CD14-positive monocyte (primary cell): ENCODE results near the gene PIM1. TPM values are rescaled to one million over a fixed set of nuclear protein-coding genes. Genes with fewer than 3 reads are reported as not detected.

Experiments used
- DNase-seq, 3 donors: peaks; one replicate each; pipeline ENCODE4 v3.0.0-alpha.2; 2011 to 2022
- H2AFZ ChIP-seq: 2 replicates; pipeline ENCODE4 v1.6.0; 2012; ENCODE audit warnings: mild to moderate bottlenecking, low read depth, low read length, inconsistent platforms; ENCODE audit not compliant: insufficient read depth, poor library complexity, severe bottlenecking
- H3K27ac ChIP-seq, 2 donors: 1 replicate in 1 of 2; 2 replicates in 1 of 2; pipeline ENCODE4 v1.5.1; 2012 to 2013; ENCODE audit warnings: low read length in 2 of 2, control low read depth in 1 of 2, inconsistent platforms in 1 of 2, low read depth in 1 of 2, mild to moderate bottlenecking in 1 of 2
- H3K27me3 ChIP-seq, 2 donors: one replicate each; pipeline versions ENCODE4 v1.6.0 to v1.6.1; 2011 to 2013; ENCODE audit warnings: low read length in 2 of 2; ENCODE audit not compliant: control insufficient read depth in 2 of 2, insufficient read depth in 2 of 2
- H3K36me3 ChIP-seq, 2 donors: replicated peaks in 1 of 2; 1 replicate in 1 of 2; 2 replicates in 1 of 2; pipeline versions ENCODE4 v1.5.1 to v1.6.1; 2012 to 2013; ENCODE audit warnings: low read length in 2 of 2, control low read depth in 1 of 2, inconsistent platforms in 1 of 2, mild to moderate bottlenecking in 1 of 2; ENCODE audit not compliant: insufficient read depth in 2 of 2, control insufficient read depth in 1 of 2
- H3K4me1 ChIP-seq, 2 donors: 1 replicate in 1 of 2; 2 replicates in 1 of 2; pipeline versions ENCODE4 v1.5.1 to v1.6.1; 2012 to 2013; ENCODE audit warnings: low read length in 2 of 2, control low read depth in 1 of 2, inconsistent platforms in 1 of 2, mild to moderate bottlenecking in 1 of 2, moderate library complexity in 1 of 2; ENCODE audit not compliant: insufficient read depth in 2 of 2, control insufficient read depth in 1 of 2
- H3K4me2 ChIP-seq: replicated peaks from 2 replicates; pipeline ENCODE3; 2012; ENCODE audit warnings: low read length, moderate library complexity, mild to moderate bottlenecking; ENCODE audit not compliant: poor library complexity, severe bottlenecking; ENCODE audit errors: extremely low read depth
- H3K4me3 ChIP-seq, 3 experiments: fragments of 200-600 bp in 1 of 3; sonication (generic) in 1 of 3; replicated peaks in 1 of 3; 1 replicate in 2 of 3; 2 replicates in 1 of 3; pipeline ENCODE4 v1.5.1; 2011 to 2013; ENCODE audit warnings: low read length in 3 of 3, mild to moderate bottlenecking in 3 of 3, control low read depth in 2 of 3, low read depth in 2 of 3, inconsistent platforms in 1 of 3, moderate library complexity in 1 of 3
- H3K79me2 ChIP-seq: 2 replicates; pipeline ENCODE4 v1.6.0; 2012; ENCODE audit warnings: mild to moderate bottlenecking, control low read depth, inconsistent platforms, low read length, moderate library complexity; ENCODE audit not compliant: insufficient read depth
- H3K9ac ChIP-seq: 2 replicates; pipeline ENCODE4 v1.6.0; 2017; ENCODE audit warnings: low read length, mild to moderate bottlenecking; ENCODE audit not compliant: insufficient read depth, poor library complexity, severe bottlenecking
- H3K9me3 ChIP-seq, 2 donors: replicated peaks in 1 of 2; 1 replicate in 1 of 2; 2 replicates in 1 of 2; pipeline versions ENCODE4 v1.5.1 to v1.6.1; 2012 to 2013; ENCODE audit warnings: low read length in 2 of 2, control low read depth in 1 of 2; ENCODE audit not compliant: control insufficient read depth in 1 of 2, insufficient read depth in 1 of 2
- H4K20me1 ChIP-seq: 2 replicates; pipeline ENCODE4 v1.6.0; 2012; ENCODE audit warnings: mild to moderate bottlenecking, low read length, control low read depth, moderate library complexity; ENCODE audit not compliant: insufficient read depth
- H3K27ac Mint-ChIP-seq, 7 donors: one replicate each; pipeline ENCODE4 v1.8.0; 2020; ENCODE audit warnings: mild to moderate bottlenecking in 7 of 7, mixed read lengths in 7 of 7, moderate library complexity in 6 of 7, inconsistent platforms in 2 of 7
- H3K27me3 Mint-ChIP-seq, 3 donors: one replicate each; pipeline ENCODE4 v1.8.0; 2021 to 2022; ENCODE audit warnings: low read depth in 3 of 3, mild to moderate bottlenecking in 3 of 3, mixed read lengths in 3 of 3, moderate library complexity in 3 of 3, inconsistent platforms in 1 of 3
- H3K36me3 Mint-ChIP-seq, 2 donors: one replicate each; pipeline ENCODE4 v1.8.0; 2020; ENCODE audit warnings: mixed read lengths in 2 of 2, inconsistent platforms in 1 of 2, mild to moderate bottlenecking in 1 of 2
- H3K4me1 Mint-ChIP-seq: one replicate; pipeline ENCODE4 v1.8.0; 2020; ENCODE audit warnings: mild to moderate bottlenecking, mixed read lengths
- H3K4me3 Mint-ChIP-seq, 2 donors: one replicate each; pipeline ENCODE4 v1.8.0; 2020; ENCODE audit warnings: mild to moderate bottlenecking in 2 of 2, mixed read lengths in 2 of 2, moderate library complexity in 1 of 2
- H3K9me3 Mint-ChIP-seq, 7 donors: one replicate each; pipeline ENCODE4 v1.8.0; 2020 to 2022; ENCODE audit warnings: mixed read lengths in 7 of 7, mild to moderate bottlenecking in 6 of 7, moderate library complexity in 6 of 7, inconsistent platforms in 2 of 7
- WGBS: methylation state at CpG from one replicate; pipeline ENCODE4 v1.1.5; 2013; ENCODE audit warnings: missing lambda C conversion rate; ENCODE audit not compliant: insufficient coverage; 5-methylcytosine and 5-hydroxymethylcytosine counted together
- intact Hi-C, 2 donors: fragments of 100-400 bp; cut with micrococcal nuclease; formaldehyde crosslinking; loops; one replicate each; pipeline versions ENCODE4 v1.15.0 to v1.15.1; 2023
- polyA plus RNA-seq, 3 donors: library from polyadenylated mRNA; depleted of rRNA in 1 of 3; unstranded in 2 of 3; stranded (reverse) in 1 of 3; fragments of 300-500 nt in 2 of 3; fragments of >200 nt in 1 of 3; fragmentation: Illumina TruSeq in 2 of 3; gene quantifications; 1 replicate in 2 of 3; 2 replicates in 1 of 3; pipeline ENCODE4 v1.2.3, GENCODE V29; 2012 to 2021
- TF ChIP-seq, protein P1 (sequence below): fragments of 200-600 bp; IDR thresholded peaks from one replicate; pipeline ENCODE4 v1.8.0; 2022; ENCODE audit warnings: antibody characterized with exemption, mild to moderate bottlenecking

Gene PIM1
- polyA plus RNA-seq, 3 donors: 20.5 to 25.0 (median 24.4) TPM

DNA sequence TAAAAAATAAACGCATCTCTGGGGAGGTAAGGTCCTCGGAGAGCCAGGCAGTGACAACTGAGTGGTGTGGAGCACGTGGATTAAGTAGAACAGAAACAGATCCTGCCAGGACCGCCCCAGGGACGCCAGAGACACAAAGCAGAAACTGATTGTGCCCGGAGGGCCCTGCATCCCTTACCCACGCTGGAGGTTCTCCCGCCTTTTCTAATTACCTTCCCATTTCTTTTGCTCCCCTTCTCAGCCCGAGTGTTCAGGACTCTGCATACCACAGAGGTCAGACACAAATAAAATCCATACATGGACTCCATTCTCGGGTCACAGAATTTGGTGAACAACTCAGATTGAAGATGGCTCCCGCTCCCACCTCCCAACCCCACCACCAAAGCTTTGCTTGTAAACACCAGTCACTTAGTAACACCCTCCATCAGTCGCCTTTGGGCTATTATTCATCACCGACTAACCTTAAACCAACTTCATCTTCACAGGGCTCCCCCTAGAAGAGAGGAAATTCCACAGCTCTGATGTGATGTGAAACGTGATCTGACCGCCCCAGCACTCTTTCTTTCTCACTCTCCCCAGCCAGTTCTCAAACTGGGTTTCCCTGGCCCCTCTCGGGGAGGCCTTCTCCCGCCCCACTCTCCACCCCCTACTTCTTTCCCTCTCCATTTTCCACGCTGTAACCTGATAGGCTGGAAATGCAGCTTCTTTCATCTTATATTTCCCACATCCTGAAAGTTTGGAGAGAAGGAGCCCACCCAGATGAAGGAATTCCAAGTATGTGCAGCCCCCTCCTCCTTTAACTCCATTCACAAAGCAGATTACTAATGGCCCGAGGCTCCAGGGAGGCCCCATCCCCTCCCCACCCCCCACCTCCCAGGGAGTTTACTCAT is 32.5 kb upstream of the PIM1 start:
- no peak for DNase-seq
- Histone ChIP-seq H3K36me3 (no peaks in the 10 kb centered on the region), H4K20me1 (no peaks in the 10 kb centered on the region), H3K4me3 (no peak overlapping the region), H3K79me2 (no peaks in the 10 kb centered on the region), H3K27me3 (no peaks in the 10 kb centered on the region), H3K27ac (no peak overlapping the region), H3K4me1 (peaks cover 0 to 9% of the 10 kb centered on the region in 2 donors), H3K9ac (no peak overlapping the region), H3K4me2 (no peak overlapping the region), H3K9me3 (no peaks in the 10 kb centered on the region), H2AFZ (no peak overlapping the region)
- no peak overlapping the region for H3K27ac Mint-ChIP-seq
- peaks cover 11% of the 10 kb centered on the region for H3K4me1 Mint-ChIP-seq
- intact Hi-C loops: no loop called here
- H3K9me3 Mint-ChIP-seq: peaks cover 0 to 1% (median 0%) of the 10 kb centered on the region in 7 donors
- TF ChIP-seq, protein P1, sequence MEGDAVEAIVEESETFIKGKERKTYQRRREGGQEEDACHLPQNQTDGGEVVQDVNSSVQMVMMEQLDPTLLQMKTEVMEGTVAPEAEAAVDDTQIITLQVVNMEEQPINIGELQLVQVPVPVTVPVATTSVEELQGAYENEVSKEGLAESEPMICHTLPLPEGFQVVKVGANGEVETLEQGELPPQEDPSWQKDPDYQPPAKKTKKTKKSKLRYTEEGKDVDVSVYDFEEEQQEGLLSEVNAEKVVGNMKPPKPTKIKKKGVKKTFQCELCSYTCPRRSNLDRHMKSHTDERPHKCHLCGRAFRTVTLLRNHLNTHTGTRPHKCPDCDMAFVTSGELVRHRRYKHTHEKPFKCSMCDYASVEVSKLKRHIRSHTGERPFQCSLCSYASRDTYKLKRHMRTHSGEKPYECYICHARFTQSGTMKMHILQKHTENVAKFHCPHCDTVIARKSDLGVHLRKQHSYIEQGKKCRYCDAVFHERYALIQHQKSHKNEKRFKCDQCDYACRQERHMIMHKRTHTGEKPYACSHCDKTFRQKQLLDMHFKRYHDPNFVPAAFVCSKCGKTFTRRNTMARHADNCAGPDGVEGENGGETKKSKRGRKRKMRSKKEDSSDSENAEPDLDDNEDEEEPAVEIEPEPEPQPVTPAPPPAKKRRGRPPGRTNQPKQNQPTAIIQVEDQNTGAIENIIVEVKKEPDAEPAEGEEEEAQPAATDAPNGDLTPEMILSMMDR: no peak
- H3K36me3 Mint-ChIP-seq: no peaks in the 10 kb centered on the region
- H3K27me3 Mint-ChIP-seq: peaks cover 0 to 6% (median under 1%) of the 10 kb centered on the region in 3 donors
- 94% methylated on average over 12 of the region's 19 CpGs for WGBS
- no peak overlapping the region for H3K4me3 Mint-ChIP-seq

DNA sequence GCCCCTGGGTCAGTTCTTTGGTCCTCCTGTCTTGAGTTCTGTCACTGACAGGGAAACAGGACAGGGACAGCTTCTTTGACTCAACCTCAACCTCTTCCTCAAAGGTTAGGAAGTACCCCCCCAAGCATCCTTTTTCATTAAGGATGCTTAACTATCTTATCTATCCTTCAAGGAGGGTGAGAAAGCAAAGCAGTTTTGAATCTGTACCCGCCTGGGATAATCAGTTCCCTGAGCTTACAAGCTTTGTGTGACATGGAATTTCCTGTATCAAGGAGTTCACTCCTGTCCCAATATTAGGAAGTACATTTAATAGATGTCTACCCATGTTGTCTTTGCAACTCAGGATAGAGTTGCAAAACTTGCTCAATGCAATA is 31.1 kb upstream of the PIM1 start:
- H3K27ac ChIP-seq: no peak overlapping the region
- peaks cover 0 to 9% of the 10 kb centered on the region in 2 donors for H3K4me1 ChIP-seq
- no peak overlapping the region for H2AFZ ChIP-seq
- no peak overlapping the region for H3K9ac ChIP-seq
- TF ChIP-seq, protein P1: no peak
- no peaks in the 10 kb centered on the region for H3K79me2 ChIP-seq
- H3K27me3 ChIP-seq: no peaks in the 10 kb centered on the region
- no peaks in the 10 kb centered on the region for H3K36me3 ChIP-seq
- H3K27me3 Mint-ChIP-seq: peaks cover 0 to 7% (median 2%) of the 10 kb centered on the region in 3 donors
- no peaks in the 10 kb centered on the region for H4K20me1 ChIP-seq
- H3K4me3 ChIP-seq: no peak overlapping the region
- WGBS: no CpG with 5 or more reads among the region's 1 CpG
- no peak for DNase-seq
- peaks cover 0 to 1% (median 0%) of the 10 kb centered on the region in 7 donors for H3K9me3 Mint-ChIP-seq
- no peak overlapping the region for H3K27ac Mint-ChIP-seq
- peaks cover 11% of the 10 kb centered on the region for H3K4me1 Mint-ChIP-seq
- no peaks in the 10 kb centered on the region for H3K9me3 ChIP-seq
- intact Hi-C loops: no loop called here
- H3K4me2 ChIP-seq: no peak overlapping the region
- no peaks in the 10 kb centered on the region for H3K36me3 Mint-ChIP-seq
- H3K4me3 Mint-ChIP-seq: no peak overlapping the region
